ENCODE results near the gene SLC19A1.
A peak's percentile ranks its signal among the peaks of the same experiment; 100 is the strongest.

SLC19A1 gene

GRCh38 chr21:45545236-45545570 lies 3.0 kb upstream of the SLC19A1 start:
- no peak for DNase-seq (ENCODE audit: low spot score)

- DNase-seq (ENCODE audit: low spot score), result no peak
These were observed 2.4 kb upstream of the SLC19A1 start for GRCh38 chr21:45544449-45545235.

- no peak for DNase-seq (ENCODE audit: low spot score)
These were observed 1.6 kb upstream of the SLC19A1 start for GRCh38 chr21:45543710-45544448.

GRCh38 chr21:45543371-45543709 lies 1.1 kb upstream of the SLC19A1 start:
- no peak for DNase-seq (ENCODE audit: low spot score)

- DNase-seq (ENCODE audit: low spot score), result no peak
These were observed 579 bp upstream of the SLC19A1 start for GRCh38 chr21:45542667-45543370.

- DNase-seq (ENCODE audit: low spot score), result peak; percentile 62
These were observed 810 bp downstream of the SLC19A1 start for GRCh38 chr21:45541221-45542039.

GRCh38 chr21:45540601-45540970 lies 1.7 kb downstream of the SLC19A1 start:
- DNase-seq (ENCODE audit: low spot score), result no peak

GRCh38 chr21:45539796-45540600 lies 2.2 kb downstream of the SLC19A1 start:
- DNase-seq (ENCODE audit: low spot score), result no peak

GRCh38 chr21:45539046-45539795 lies 3.0 kb downstream of the SLC19A1 start:
- DNase-seq (ENCODE audit: low spot score), result no peak

- no peak for DNase-seq (ENCODE audit: low spot score)
These were observed 3.7 kb downstream of the SLC19A1 start for GRCh38 chr21:45538381-45539045.

GRCh38 chr21:45537746-45538291 lies 4.4 kb downstream of the SLC19A1 start:
- DNase-seq (ENCODE audit: low spot score), result no peak

GRCh38 chr21:45537111-45537745 lies 5.0 kb downstream of the SLC19A1 start:
- no peak for DNase-seq (ENCODE audit: low spot score)

GRCh38 chr21:45536301-45537081 lies 5.7 kb downstream of the SLC19A1 start:
- DNase-seq (ENCODE audit: low spot score), result no peak

GRCh38 chr21:45535341-45536081 lies 6.7 kb downstream of the SLC19A1 start:
- DNase-seq (ENCODE audit: low spot score), result no peak

GRCh38 chr21:45534636-45535331 lies 7.5 kb downstream of the SLC19A1 start:
- DNase-seq (ENCODE audit: low spot score), result no peak

- no peak for DNase-seq (ENCODE audit: low spot score)
These were observed 8.2 kb downstream of the SLC19A1 start for GRCh38 chr21:45533846-45534635.
